Adrenal gland (tissue), 12 donors: Measurements from ENCODE around the gene RETREG2. TPM values are rescaled to one million over a fixed set of nuclear protein-coding genes. Genes with fewer than 3 reads are reported as not detected.

Experiments used
- DNase-seq, 7 donors: peaks; one replicate each; pipeline ENCODE4 v3.0.0-alpha.2; 2019 to 2020
- H3K27ac ChIP-seq, 5 donors: fragments of 200-600 bp; sonication (generic) in 4 of 5; 1 replicate in 3 of 5; 2 replicates in 2 of 5; pipeline versions ENCODE4 v1.5.1 to v1.8.0; 2016 to 2020; ENCODE audit warnings: mild to moderate bottlenecking in 1 of 5
- H3K27me3 ChIP-seq: fragments of 200-600 bp; 2 replicates; pipeline ENCODE4 v1.8.0; 2021
- H3K36me3 ChIP-seq, 2 donors: fragments of 200-600 bp; replicated peaks in 1 of 2; 1 replicate in 1 of 2; 2 replicates in 1 of 2; pipeline versions ENCODE4 v1.5.1 to v1.8.0; 2018 to 2022
- H3K4me1 ChIP-seq, 2 donors: fragments of 200-600 bp; replicated peaks in 1 of 2; 1 replicate in 1 of 2; 2 replicates in 1 of 2; pipeline versions ENCODE4 v1.5.1 to v1.8.0; 2018 to 2021
- H3K4me3 ChIP-seq, 4 donors: fragments of 200-600 bp; sonication (generic) in 3 of 4; one replicate each; pipeline ENCODE4 v1.5.1; 2016 to 2018
- H3K9me3 ChIP-seq, 3 donors: fragments of 200-600 bp; sonication (generic) in 1 of 3; replicated peaks in 1 of 3; 1 replicate in 2 of 3; 2 replicates in 1 of 3; pipeline versions ENCODE4 v1.5.1 to v1.8.0; 2016 to 2021
- POLR2A ChIP-seq, 2 donors: fragments of 450-650 bp; IDR thresholded peaks; one replicate each; pipeline ENCODE4 v1.6.1; 2017; ENCODE audit warnings: antibody characterized with exemption in 2 of 2, mild to moderate bottlenecking in 2 of 2, moderate library complexity in 1 of 2
- WGBS, 4 donors: extraction: QIAGEN DNeasy Blood & Tissue Kit in 2 of 4; methylation state at CpG; one replicate each; pipeline versions ENCODE4 v1.1.5 to v1.1.7; 2013 to 2017; 5-methylcytosine and 5-hydroxymethylcytosine counted together
- intact Hi-C, 2 donors: fragments of 100-400 bp; cut with DNase I; formaldehyde crosslinking; loops; one replicate each; pipeline versions ENCODE4 v1.14.1 to v1.15.0; 2022 to 2023
- polyA plus RNA-seq, 3 donors: library from polyadenylated mRNA; stranded (reverse); fragments of 200-250 nt in 2 of 3; fragments of 350-450 nt in 1 of 3; fragmentation: Illumina TruSeq in 1 of 3; extraction: RNeasy Lipid Tissue Mini Kit (QIAGEN cat#74804) in 1 of 3; gene quantifications; one replicate each; pipeline ENCODE4 v1.2.3, GENCODE V29; 2013 to 2014
- total RNA-seq, 9 donors: library from RNA; depleted of rRNA in 4 of 9; stranded (reverse); fragments of >200 nt in 4 of 9; fragments of 120-200 nt in 1 of 9; fragmentation: NEBNext Ultra II Directional in 1 of 9; extraction: Animal tissue kit (Norgen Biotek cat#: 25700) in 1 of 9; gene quantifications; one replicate each; pipeline versions ENCODE4 v1.1.0 to v1.2.4, GENCODE V29; 2013 to 2023
- TF ChIP-seq, protein P1 (sequence below), 6 experiments: fragments of 450-650 bp in 4 of 6; fragments of 200-600 bp in 2 of 6; sonication (generic) in 1 of 6; IDR thresholded peaks; 1 replicate in 5 of 6; 2 replicates in 1 of 6; pipeline versions ENCODE4 v1.5.1 to v1.8.0; 2016 to 2021; ENCODE audit warnings: antibody characterized with exemption in 6 of 6, mild to moderate bottlenecking in 2 of 6, moderate library complexity in 1 of 6
- donor health status: healthy with polysubstance abuse.
- donor health status: Bipolar disorder and iron deficiency.
- donor health status: DM: yes; HTN: yes; CAD: no.
- donor health status: DM: no; HTN: no; CAD: no.
- donor health status: DM: no; HTN: no; CAD: no.
- donor health status: DM: yes; HTN: yes; CAD: no.

The RETREG2 gene
- total and polyA plus RNA-seq, 12 donors: 30.1 to 159 (median 83.8) TPM

DNA sequence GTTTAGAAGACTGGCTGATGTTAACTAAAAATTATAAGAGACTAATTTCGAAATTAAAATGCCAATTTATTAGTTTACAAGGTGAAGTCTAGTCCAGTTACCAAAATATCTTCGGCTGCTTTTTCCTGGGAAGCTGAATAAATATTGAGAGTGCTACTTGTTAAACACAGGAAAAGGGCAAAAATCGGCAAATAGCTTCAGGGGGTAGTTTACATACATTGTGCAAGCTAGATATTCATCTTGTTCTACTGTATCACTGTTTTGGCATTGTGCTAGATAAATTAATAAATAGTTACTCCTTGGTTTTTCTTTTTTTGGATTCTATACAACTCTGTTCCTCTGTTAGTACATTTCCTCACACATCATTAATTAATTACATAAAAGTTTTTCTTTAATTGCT is 46.7 kb upstream of the RETREG2 start:
- intact Hi-C loops: no loop called here
- H3K4me1 ChIP-seq: peaks cover 0 to 25% of the 10 kb centered on the region in 2 donors
- H3K36me3 ChIP-seq: no peaks in the 10 kb centered on the region
- no peak for TF ChIP-seq POLR2A (IDR thresholded peaks at IDR 0.05)
- TF ChIP-seq, protein P1, sequence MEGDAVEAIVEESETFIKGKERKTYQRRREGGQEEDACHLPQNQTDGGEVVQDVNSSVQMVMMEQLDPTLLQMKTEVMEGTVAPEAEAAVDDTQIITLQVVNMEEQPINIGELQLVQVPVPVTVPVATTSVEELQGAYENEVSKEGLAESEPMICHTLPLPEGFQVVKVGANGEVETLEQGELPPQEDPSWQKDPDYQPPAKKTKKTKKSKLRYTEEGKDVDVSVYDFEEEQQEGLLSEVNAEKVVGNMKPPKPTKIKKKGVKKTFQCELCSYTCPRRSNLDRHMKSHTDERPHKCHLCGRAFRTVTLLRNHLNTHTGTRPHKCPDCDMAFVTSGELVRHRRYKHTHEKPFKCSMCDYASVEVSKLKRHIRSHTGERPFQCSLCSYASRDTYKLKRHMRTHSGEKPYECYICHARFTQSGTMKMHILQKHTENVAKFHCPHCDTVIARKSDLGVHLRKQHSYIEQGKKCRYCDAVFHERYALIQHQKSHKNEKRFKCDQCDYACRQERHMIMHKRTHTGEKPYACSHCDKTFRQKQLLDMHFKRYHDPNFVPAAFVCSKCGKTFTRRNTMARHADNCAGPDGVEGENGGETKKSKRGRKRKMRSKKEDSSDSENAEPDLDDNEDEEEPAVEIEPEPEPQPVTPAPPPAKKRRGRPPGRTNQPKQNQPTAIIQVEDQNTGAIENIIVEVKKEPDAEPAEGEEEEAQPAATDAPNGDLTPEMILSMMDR (IDR thresholded peaks at IDR 0.05): no peak
- no peak for DNase-seq
- no peaks in the 10 kb centered on the region for H3K9me3 ChIP-seq
- H3K27ac ChIP-seq: no peak overlapping the region
- H3K27me3 ChIP-seq: no peaks in the 10 kb centered on the region
- 73 to 88% (median 83%) methylated on average over 3 of the region's 3 CpGs for WGBS, 4 donors
- no peak overlapping the region for H3K4me3 ChIP-seq

DNA sequence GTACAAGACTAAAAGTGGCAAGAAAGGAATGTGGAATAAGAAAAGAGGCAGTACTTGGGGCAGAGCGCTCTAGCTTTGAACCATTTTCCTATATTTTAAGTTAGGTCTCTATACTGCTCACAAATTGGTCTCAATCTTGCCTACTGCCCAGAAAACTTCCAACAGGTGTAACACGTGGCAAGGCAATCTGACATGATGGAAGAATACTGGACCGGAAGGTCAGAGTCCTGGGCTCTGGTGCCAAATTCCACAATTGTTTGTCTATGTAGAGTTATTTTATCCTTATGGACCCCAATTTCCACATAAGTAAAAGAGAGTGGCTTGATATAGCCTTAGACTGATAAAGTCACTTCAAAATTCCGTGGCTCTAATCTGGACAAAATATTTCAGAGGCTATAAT is 46.3 kb upstream of the RETREG2 start:
- H3K4me3 ChIP-seq: no peak overlapping the region
- H3K36me3 ChIP-seq: no peaks in the 10 kb centered on the region
- peaks cover 0 to 21% of the 10 kb centered on the region in 2 donors for H3K4me1 ChIP-seq
- 87 to 90% (median 90%) methylated on average over 4 of the region's 4 CpGs for WGBS, 4 donors
- H3K27ac ChIP-seq: no peak overlapping the region
- TF ChIP-seq, protein P1 (IDR thresholded peaks at IDR 0.05): no peak
- no peak for TF ChIP-seq POLR2A (IDR thresholded peaks at IDR 0.05)
- no peaks in the 10 kb centered on the region for H3K27me3 ChIP-seq
- no peak for DNase-seq
- intact Hi-C loops: no loop called here
- H3K9me3 ChIP-seq: no peaks in the 10 kb centered on the region

DNA sequence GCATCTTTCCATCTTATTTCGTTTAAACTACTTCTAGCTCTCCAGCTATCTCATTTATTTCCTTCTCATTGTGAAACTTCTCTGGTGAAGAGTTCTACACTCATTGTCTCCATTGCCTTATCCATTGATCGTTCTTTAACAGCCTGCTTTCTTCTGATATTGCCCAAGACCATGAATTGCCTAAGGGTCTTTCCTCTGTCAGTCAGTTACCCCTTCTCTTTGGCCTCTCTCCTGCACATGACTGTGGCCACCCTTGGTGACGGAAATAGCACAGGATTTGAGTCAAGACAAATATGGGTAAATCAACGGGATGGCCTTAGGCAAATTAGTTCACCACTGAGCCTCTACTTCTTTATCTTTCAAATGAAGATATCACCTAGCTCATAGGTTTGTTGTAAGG is 44.1 kb upstream of the RETREG2 start:
- intact Hi-C loops: no loop called here
- Histone ChIP-seq H3K4me3 (no peak overlapping the region), H3K9me3 (no peaks in the 10 kb centered on the region), H3K27me3 (no peaks in the 10 kb centered on the region), H3K36me3 (no peaks in the 10 kb centered on the region), H3K4me1 (peaks cover 0 to 7% of the 10 kb centered on the region in 2 donors), H3K27ac (peak overlapping the region in 2 of 5 donors; percentile 40 to 50)
- DNase-seq: no peak
- 87 to 94% (median 90%) methylated on average over 4 of the region's 4 CpGs for WGBS, 4 donors
- TF ChIP-seq, protein P1 (IDR thresholded peaks at IDR 0.05): no peak
- no peak for TF ChIP-seq POLR2A (IDR thresholded peaks at IDR 0.05)

DNA sequence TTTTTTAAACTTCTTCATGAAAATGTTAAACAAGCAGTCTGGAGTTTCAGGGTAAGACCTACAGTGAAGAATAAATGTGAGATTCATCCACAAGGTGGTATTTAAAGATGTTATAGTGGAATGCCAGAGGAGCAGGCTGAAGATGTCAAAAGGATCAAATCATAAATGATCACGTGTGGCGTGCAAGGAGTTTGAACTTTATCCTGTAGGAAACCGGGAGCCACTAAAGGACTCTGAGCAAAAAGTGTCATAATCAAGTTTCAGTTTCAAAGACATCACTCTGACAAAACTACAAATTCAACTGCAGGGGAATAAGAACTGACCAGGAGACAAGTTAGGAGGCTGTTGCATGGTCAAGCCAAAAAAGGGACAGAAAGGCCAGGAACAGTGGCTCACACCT is 37.4 kb upstream of the RETREG2 start:
- DNase-seq: no peak
- H3K27me3 ChIP-seq: no peaks in the 10 kb centered on the region
- H3K36me3 ChIP-seq: peaks cover 0 to 6% of the 10 kb centered on the region in 2 donors
- TF ChIP-seq, protein P1 (IDR thresholded peaks at IDR 0.05): no peak
- no peak for TF ChIP-seq POLR2A (IDR thresholded peaks at IDR 0.05)
- no peak overlapping the region for H3K4me3 ChIP-seq
- no peaks in the 10 kb centered on the region for H3K9me3 ChIP-seq
- intact Hi-C loops: no loop called here
- WGBS, 4 donors: 92 to 98% (median 95%) methylated on average over 3 of the region's 3 CpGs
- no peak overlapping the region for H3K27ac ChIP-seq
- H3K4me1 ChIP-seq: peaks cover 6 to 10% of the 10 kb centered on the region in 2 donors
